H1 (cell line): ENCODE measurements around the gene VARS2. TPM values are rescaled to one million over a fixed set of nuclear protein-coding genes. Genes with fewer than 3 reads are reported as not detected.

Source experiments
- ATF3 ChIP-seq: IDR thresholded peaks from 2 replicates; pipeline ENCODE4 v1.6.1; 2011; ENCODE audit warnings: low read depth, mild to moderate bottlenecking, low read length; ENCODE audit not compliant: insufficient read depth
- GTF2F1 ChIP-seq: IDR thresholded peaks from 2 replicates; pipeline ENCODE4 v1.6.1; 2012; ENCODE audit warnings: low read depth, low read length, improper control_type of control experiment, borderline replicate concordance
- HDAC2 ChIP-seq, 2 experiments: fragments of 300-600 bp in 1 of 2; sonication (generic) in 1 of 2; IDR thresholded peaks; 2 replicates each; pipeline ENCODE4 v1.6.1; 2011 to 2012; ENCODE audit warnings: low read depth in 2 of 2, low read length in 2 of 2, mild to moderate bottlenecking in 2 of 2, moderate library complexity in 2 of 2, borderline replicate concordance in 1 of 2, inconsistent platforms in 1 of 2
- MAX ChIP-seq: IDR thresholded peaks from 2 replicates; pipeline ENCODE4 v1.6.1; 2012; ENCODE audit warnings: inconsistent platforms
- NANOG ChIP-seq: IDR thresholded peaks from 2 replicates; pipeline ENCODE4 v1.6.1; 2011; ENCODE audit warnings: low read length, low read depth, mild to moderate bottlenecking, inconsistent platforms; ENCODE audit not compliant: insufficient read depth, poor library complexity, severe bottlenecking
- NRF1 ChIP-seq: IDR thresholded peaks from 2 replicates; pipeline ENCODE4 v1.6.1; 2011; ENCODE audit warnings: mild to moderate bottlenecking, low read depth, low read length, improper control_type of control experiment
- SP2 ChIP-seq: IDR thresholded peaks from 2 replicates; pipeline ENCODE4 v1.6.1; 2012; ENCODE audit warnings: mild to moderate bottlenecking, low read length, inconsistent platforms
- polyA plus RNA-seq, 7 experiments: library from polyadenylated mRNA; depleted of rRNA in 3 of 7; stranded (reverse) in 5 of 7; unstranded in 2 of 7; fragments of >200 nt in 5 of 7; fragments of 200-250 nt in 2 of 7; gene quantifications; 1 replicate in 5 of 7; 2 replicates in 1 of 7; 4 replicates in 1 of 7; pipeline versions ENCODE4 v1.2.1 to v1.2.3, GENCODE V29; 2011 to 2013; ENCODE audit warnings: missing spikeins in 2 of 7, mixed read lengths in 2 of 7
- total RNA-seq: library from RNA; stranded (reverse); fragmentation: NEBNext Ultra II Directional; extraction: Animal tissue kit (Norgen Biotek cat#: 25700); gene quantifications from 2 replicates; pipeline ENCODE4 v1.2.1, GENCODE V29; 2021

The VARS2 gene
- total and polyA plus RNA-seq, 2 of the 8 experiments (the other 6 are each of a cell fraction or from before 2014, with no cell fraction given) = 26.8 to 47.7 TPM

- TF ChIP-seq GTF2F1 (no peak), NANOG (no peak), MAX (no peak), SP2 (no peak), HDAC2 (IDR thresholded peaks at IDR 0.05; ENCODE audit: borderline replicate concordance in 1 of 2, low read depth in 2 of 2, low read length in 2 of 2) (no peak), ATF3 (no peak), NRF1 (no peak)
These were observed 18.1 kb downstream of the VARS2 start, which contains the start of gene SFTA2 (continued) for GRCh38 chr6:30931969-30932645.
